Liver (tissue), 3 donors: Measurements from ENCODE around the gene NAA35.

Experiments used
- RAD21 ChIP-seq, 2 donors: IDR thresholded peaks; 2 replicates each; pipeline ENCODE4 v1.6.1; 2016; ENCODE audit warnings: antibody characterized with exemption in 2 of 2, mild to moderate bottlenecking in 2 of 2
- TF ChIP-seq, protein P1 (sequence below): fragments of 150-350 bp; IDR thresholded peaks from 2 replicates; pipeline ENCODE4 v1.5.1; 2017; ENCODE audit warnings: improper control_type of control experiment, low read depth, low read length; ENCODE audit not compliant: missing input control
- donor health status: healthy.
- donor health status: healthy.

DNA sequence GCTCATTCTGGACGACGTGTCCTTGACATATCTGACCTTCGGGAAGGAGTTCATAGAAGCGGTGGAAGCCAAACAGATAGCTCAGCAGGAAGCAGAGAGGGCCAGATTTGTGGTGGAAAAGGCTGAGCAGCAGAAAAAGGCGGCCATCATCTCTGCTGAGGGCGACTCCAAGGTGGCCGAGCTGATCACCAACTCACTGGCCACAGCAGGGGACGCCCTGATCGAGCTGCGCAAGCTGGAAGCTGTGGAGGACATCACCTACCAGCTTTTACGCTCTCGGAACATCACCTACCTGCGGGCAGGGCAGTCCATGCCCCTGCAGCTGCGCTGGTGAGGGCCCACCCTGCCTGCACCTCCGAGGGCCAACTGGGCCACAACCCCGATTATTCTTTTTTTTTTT lies 41.6 kb upstream of the NAA35 start:
- TF ChIP-seq RAD21 (IDR thresholded peaks at IDR 0.05) = no peak
- TF ChIP-seq, protein P1, sequence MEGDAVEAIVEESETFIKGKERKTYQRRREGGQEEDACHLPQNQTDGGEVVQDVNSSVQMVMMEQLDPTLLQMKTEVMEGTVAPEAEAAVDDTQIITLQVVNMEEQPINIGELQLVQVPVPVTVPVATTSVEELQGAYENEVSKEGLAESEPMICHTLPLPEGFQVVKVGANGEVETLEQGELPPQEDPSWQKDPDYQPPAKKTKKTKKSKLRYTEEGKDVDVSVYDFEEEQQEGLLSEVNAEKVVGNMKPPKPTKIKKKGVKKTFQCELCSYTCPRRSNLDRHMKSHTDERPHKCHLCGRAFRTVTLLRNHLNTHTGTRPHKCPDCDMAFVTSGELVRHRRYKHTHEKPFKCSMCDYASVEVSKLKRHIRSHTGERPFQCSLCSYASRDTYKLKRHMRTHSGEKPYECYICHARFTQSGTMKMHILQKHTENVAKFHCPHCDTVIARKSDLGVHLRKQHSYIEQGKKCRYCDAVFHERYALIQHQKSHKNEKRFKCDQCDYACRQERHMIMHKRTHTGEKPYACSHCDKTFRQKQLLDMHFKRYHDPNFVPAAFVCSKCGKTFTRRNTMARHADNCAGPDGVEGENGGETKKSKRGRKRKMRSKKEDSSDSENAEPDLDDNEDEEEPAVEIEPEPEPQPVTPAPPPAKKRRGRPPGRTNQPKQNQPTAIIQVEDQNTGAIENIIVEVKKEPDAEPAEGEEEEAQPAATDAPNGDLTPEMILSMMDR = no peak
